ENCODE results near the gene LDLRAD3.
A peak's percentile ranks its signal among the peaks of the same experiment; 100 is the strongest.

The LDLRAD3 gene

GRCh38 chr11:35962369-35963138 lies 18.7 kb downstream of the LDLRAD3 start:
- DNase-seq (ENCODE audit: low spot score), result no peak

GRCh38 chr11:35963911-35964310 lies 20.0 kb downstream of the LDLRAD3 start:
- peak; percentile 21 for DNase-seq (ENCODE audit: low spot score)

GRCh38 chr11:35964841-35965240 lies 21.0 kb downstream of the LDLRAD3 start:
- no peak for DNase-seq (ENCODE audit: low spot score)

GRCh38 chr11:35967042-35967441 lies 23.2 kb downstream of the LDLRAD3 start:
- no peak for DNase-seq (ENCODE audit: low spot score)

- DNase-seq (ENCODE audit: low spot score), result no peak
Measured at GRCh38 chr11:35968386-35969088, 24.7 kb downstream of the LDLRAD3 start.

GRCh38 chr11:35969089-35970042 lies 25.5 kb downstream of the LDLRAD3 start:
- no peak for DNase-seq (ENCODE audit: low spot score)

GRCh38 chr11:35970445-35970844 lies 26.6 kb downstream of the LDLRAD3 start:
- DNase-seq (ENCODE audit: low spot score), result no peak

GRCh38 chr11:35971841-35972422 lies 28.1 kb downstream of the LDLRAD3 start:
- DNase-seq (ENCODE audit: low spot score), result no peak

GRCh38 chr11:35974882-35975589 lies 31.2 kb downstream of the LDLRAD3 start:
- no peak for DNase-seq (ENCODE audit: low spot score)

GRCh38 chr11:35976434-35976833 lies 32.6 kb downstream of the LDLRAD3 start:
- no peak for DNase-seq (ENCODE audit: low spot score)

GRCh38 chr11:35978183-35978582 lies 34.3 kb downstream of the LDLRAD3 start:
- no peak for DNase-seq (ENCODE audit: low spot score)

GRCh38 chr11:35978891-35979290 lies 35.0 kb downstream of the LDLRAD3 start:
- DNase-seq (ENCODE audit: low spot score), result no peak

- DNase-seq (ENCODE audit: low spot score), result no peak
Measured at GRCh38 chr11:35980686-35981390, 37.0 kb downstream of the LDLRAD3 start.

- DNase-seq (ENCODE audit: low spot score), result no peak
Measured at GRCh38 chr11:35981581-35981980, 37.7 kb downstream of the LDLRAD3 start.

GRCh38 chr11:35982061-35982460 lies 38.2 kb downstream of the LDLRAD3 start:
- DNase-seq (ENCODE audit: low spot score), result no peak

- DNase-seq (ENCODE audit: low spot score), result no peak
Measured at GRCh38 chr11:35983981-35984380, 40.1 kb downstream of the LDLRAD3 start.

GRCh38 chr11:35986947-35987346 lies 43.1 kb downstream of the LDLRAD3 start:
- no peak for DNase-seq (ENCODE audit: low spot score)

GRCh38 chr11:35990170-35990569 lies 46.3 kb downstream of the LDLRAD3 start:
- DNase-seq (ENCODE audit: low spot score), result no peak

- no peak for DNase-seq (ENCODE audit: low spot score)
Measured at GRCh38 chr11:35990816-35991215, 47.0 kb downstream of the LDLRAD3 start.

GRCh38 chr11:35992548-35992947 lies 48.7 kb downstream of the LDLRAD3 start:
- DNase-seq (ENCODE audit: low spot score), result no peak

- no peak for DNase-seq (ENCODE audit: low spot score)
Measured at GRCh38 chr11:35994421-35994820, 50.6 kb downstream of the LDLRAD3 start.
